Measurements from ENCODE around the gene CASK. TPM values are rescaled to one million over a fixed set of nuclear protein-coding genes. Genes with fewer than 3 reads are reported as not detected.
A peak's percentile ranks its signal among the peaks of the same experiment; 100 is the strongest.

The CASK gene
- total RNA-seq, 4 donors from 2014 or later, result 21.3 to 28.7 (median 24.0) TPM

- Histone ChIP-seq H3K9me3 (no peaks in the 10 kb centered on the region), H3K36me3 (no peaks in the 10 kb centered on the region), H3K4me3 (no peak overlapping the region), H3K27ac (replicated peaks in 1 of 4) (no peak overlapping the region), H3K4me1 (peaks cover 0 to 9% (median 3%) of the 10 kb centered on the region in 4 donors), H3K27me3 (peaks cover 0 to 4% (median 0%) of the 10 kb centered on the region in 4 donors)
- DNase-seq (ENCODE audit: extremely low spot score), result no peak
- TF ChIP-seq EP300 (IDR thresholded peaks at IDR 0.05), result no peak
- no peak for TF ChIP-seq POLR2A (IDR thresholded peaks at IDR 0.05; ENCODE audit: low read depth)
- no peak for TF ChIP-seq POLR2AphosphoS5 (IDR thresholded peaks at IDR 0.05)
- no peak for TF ChIP-seq CTCF (IDR thresholded peaks at IDR 0.05)
- WGBS, result 27% methylated on average over 1 of the region's 1 CpG
- intact Hi-C loops (cut with DNase I), result loop anchor here (5.0 to 10.0 kb wide), 2 partner anchors 129 to 1761 kb away; partner anchors contain the start of gene CASK
These were observed 127.3 kb downstream of the CASK start for GRCh38 chrX:41796046-41796445.

- Histone ChIP-seq H3K27me3 (peaks cover 0 to 4% (median 0%) of the 10 kb centered on the region in 4 donors), H3K36me3 (no peaks in the 10 kb centered on the region), H3K4me3 (no peak overlapping the region), H3K4me1 (peaks cover 0 to 4% (median 0%) of the 10 kb centered on the region in 4 donors), H3K27ac (replicated peaks in 1 of 4) (no peak overlapping the region), H3K9me3 (no peaks in the 10 kb centered on the region)
- intact Hi-C loops (cut with DNase I), result no loop called here
- TF ChIP-seq EP300 (IDR thresholded peaks at IDR 0.05) (no peak), POLR2A (IDR thresholded peaks at IDR 0.05; ENCODE audit: low read depth) (no peak), CTCF (IDR thresholded peaks at IDR 0.05) (no peak), POLR2AphosphoS5 (IDR thresholded peaks at IDR 0.05) (no peak)
- no peak for DNase-seq (ENCODE audit: extremely low spot score)
- 61% methylated on average over 2 of the region's 2 CpGs for WGBS
These were observed 134.0 kb downstream of the CASK start for GRCh38 chrX:41789374-41789773.

- no peaks in the 10 kb centered on the region for H3K9me3 ChIP-seq
- peaks cover 0 to 4% (median 0%) of the 10 kb centered on the region in 4 donors for H3K4me1 ChIP-seq
- intact Hi-C loops (cut with DNase I), result no loop called here
- H3K36me3 ChIP-seq, result no peaks in the 10 kb centered on the region
- TF ChIP-seq POLR2AphosphoS5 (IDR thresholded peaks at IDR 0.05), result no peak
- no peak for TF ChIP-seq EP300 (IDR thresholded peaks at IDR 0.05)
- no peak for TF ChIP-seq CTCF (IDR thresholded peaks at IDR 0.05)
- TF ChIP-seq POLR2A (IDR thresholded peaks at IDR 0.05; ENCODE audit: low read depth), result no peak
- no peak for DNase-seq (ENCODE audit: extremely low spot score)
- no peak overlapping the region for H3K27ac ChIP-seq (replicated peaks in 1 of 4)
- H3K27me3 ChIP-seq, result peaks cover 0 to 4% (median 0%) of the 10 kb centered on the region in 4 donors
- H3K4me3 ChIP-seq, result no peak overlapping the region
- WGBS, result 69% methylated on average over 2 of the region's 2 CpGs
These were observed 137.7 kb downstream of the CASK start for GRCh38 chrX:41785685-41786084.

- intact Hi-C loops (cut with DNase I), result no loop called here
These were observed 141.9 kb downstream of the CASK start for GRCh38 chrX:41781500-41781899.

More at GRCh38 chrX:41781500-41781899, 141.9 kb downstream of the CASK start:
- DNase-seq (ENCODE audit: extremely low spot score), result no peak
- no peaks in the 10 kb centered on the region for H3K27me3 ChIP-seq
- 13% methylated on average over 2 of the region's 2 CpGs for WGBS
- H3K9me3 ChIP-seq, result no peaks in the 10 kb centered on the region
- no peak overlapping the region for H3K27ac ChIP-seq (replicated peaks in 1 of 4)
- peaks cover 0 to 16% (median 6%) of the 10 kb centered on the region in 4 donors for H3K4me1 ChIP-seq
- H3K36me3 ChIP-seq, result no peaks in the 10 kb centered on the region
- no peak overlapping the region for H3K4me3 ChIP-seq
- peak; percentile 52 to 64 (median 55) for TF ChIP-seq CTCF (IDR thresholded peaks at IDR 0.05)
- no peak for TF ChIP-seq EP300 (IDR thresholded peaks at IDR 0.05)
- no peak for TF ChIP-seq POLR2A (IDR thresholded peaks at IDR 0.05; ENCODE audit: low read depth)
